SW 1271 (cell line): Measurements from ENCODE around the gene CACNA2D3.

Experiments
- DNase-seq, 2 experiments: peaks; one replicate each; lab custom pipeline; 2025; lab: John Stamatoyannopoulos, UW

CACNA2D3 gene

DNA sequence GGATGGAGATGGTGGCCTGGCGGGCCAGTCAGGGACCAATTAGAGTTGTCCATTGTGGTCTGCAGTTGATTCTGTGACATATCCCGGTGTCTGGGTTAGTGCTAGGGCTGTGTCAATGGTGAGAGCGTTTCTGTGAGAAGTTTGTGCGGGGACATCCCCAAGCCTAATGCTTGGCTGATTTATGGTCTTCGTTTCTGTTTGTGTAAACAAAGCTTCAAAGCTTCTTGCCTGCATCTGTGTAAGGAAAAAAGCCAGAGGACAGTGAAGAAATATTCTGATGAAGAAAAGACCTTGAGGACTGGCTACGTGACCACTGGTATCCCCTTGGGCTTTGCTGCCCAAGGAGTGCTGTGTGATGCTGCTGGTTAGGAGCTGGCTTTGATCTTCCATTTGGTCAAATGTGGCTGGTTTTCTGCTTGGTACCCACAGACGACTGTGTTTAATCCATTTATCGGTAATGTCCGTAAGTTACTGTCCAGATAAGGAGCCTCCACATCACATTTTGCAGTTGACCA is 880.1 kb downstream of the CACNA2D3 start:
- DNase-seq, result no peak

DNA sequence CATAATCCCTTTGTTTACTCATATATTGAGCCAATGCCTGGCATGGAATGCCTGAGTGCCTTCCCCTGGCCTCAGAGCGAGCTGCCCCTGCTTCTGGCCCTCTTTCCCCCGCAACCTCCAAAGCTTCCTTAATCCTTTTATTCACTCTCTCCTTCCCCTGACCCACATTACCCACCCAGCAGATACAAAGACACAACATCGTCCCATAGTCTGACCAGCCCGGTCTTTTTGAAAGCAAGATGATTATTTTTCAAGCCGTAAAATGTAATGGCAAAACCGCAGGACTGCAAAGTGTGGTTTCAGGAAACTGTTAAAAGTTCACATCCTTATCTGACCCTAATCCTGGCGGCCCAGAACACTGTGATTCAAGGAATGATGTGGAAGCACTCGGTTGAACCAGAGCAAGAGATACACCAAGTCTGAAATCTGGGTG is 883.9 kb downstream of the CACNA2D3 start:
- no peak for DNase-seq

DNA sequence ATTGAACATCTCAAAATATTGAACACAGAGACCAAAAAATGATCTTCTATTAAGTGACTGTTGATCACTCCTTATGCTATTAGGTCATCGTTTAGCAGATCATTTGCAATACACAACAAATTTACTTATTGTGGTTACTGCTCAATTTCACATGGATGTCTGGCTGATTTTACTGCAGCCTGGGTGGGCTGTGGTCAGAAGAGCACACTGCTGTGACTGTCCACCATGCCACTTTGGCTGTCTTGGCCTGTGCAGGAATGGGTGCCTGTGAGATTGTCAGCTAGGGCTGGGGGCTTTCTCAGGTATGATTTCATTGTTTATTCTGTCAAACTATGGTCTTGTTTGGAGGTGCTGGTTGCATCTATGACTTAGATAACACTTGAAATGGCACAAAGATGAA is 885.6 kb downstream of the CACNA2D3 start:
- DNase-seq, result no peak

DNA sequence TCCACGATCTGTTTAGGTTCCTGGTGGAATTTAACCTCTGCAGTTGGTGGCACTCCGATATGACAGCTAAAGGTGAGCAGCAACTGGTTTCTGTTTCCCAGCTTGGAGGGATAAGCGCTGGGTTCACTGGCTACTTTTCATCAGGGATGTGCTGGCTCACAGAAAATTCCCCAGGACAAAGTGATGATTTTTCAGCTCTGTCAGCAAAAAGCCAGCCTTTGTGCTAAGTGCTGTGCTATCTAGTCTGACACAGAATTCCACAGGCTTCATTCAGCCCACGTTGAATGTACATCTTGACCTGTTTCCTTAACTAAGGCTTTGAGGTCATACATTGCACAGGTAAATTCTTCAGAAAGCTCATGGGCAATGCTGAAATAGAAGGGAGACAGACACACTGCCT is 887.0 kb downstream of the CACNA2D3 start:
- no peak for DNase-seq

DNA sequence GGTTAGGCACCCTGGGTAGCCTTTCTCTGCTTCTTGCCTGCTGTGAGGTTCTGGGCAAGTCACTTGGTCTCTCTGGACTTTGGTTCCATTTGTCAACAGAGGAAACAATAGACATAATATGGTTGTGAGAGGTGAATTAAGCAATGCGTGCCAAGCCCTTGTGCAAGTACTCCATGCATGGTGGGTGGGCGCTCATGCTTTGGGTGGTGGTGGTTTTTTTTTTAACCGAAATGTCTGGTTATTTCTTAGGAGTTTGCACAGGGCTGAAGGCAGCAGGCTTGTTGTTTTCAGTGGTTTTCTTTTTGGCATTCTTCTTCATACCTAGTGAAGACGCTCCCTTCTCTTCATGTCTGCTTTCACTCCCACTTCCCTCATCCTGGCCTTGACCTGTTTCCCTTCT is 889.7 kb downstream of the CACNA2D3 start:
- DNase-seq, result no peak

DNA sequence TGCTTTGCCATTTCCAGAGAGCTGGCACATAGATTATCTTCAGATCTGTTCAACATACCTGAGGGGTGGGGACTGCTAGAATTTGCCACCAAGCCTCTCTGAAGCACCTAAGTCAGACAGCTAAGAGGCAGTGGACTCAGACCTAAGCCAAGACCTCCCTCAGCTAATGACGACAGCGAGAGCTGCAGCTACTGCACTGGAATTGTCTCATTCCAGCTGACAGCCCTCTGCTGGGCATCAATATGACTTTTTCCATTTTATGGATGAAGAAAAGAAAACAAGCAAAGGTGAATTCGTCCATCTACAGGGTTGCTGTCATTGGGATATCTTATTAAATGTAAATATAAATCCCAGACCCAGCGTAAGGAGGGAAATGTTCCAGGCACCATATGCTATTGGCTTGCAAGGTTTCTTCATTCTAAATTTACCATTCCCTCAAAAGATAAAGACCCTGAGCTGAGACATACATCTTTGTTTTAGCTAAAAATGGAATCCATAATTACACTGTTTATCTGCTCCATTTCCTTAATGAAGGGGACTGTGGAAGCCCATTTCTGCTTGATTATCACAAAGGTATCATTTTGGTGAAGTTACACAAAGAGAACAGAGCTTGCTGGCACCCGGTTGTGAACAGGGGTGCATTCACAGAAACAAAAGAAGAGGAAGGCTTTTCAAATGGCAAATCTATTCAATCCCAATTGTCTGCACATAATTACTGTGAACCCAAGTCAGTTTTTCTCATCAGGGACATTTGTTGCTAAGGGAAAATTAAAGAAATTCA is 891.0 kb downstream of the CACNA2D3 start:
- no peak for DNase-seq

DNA sequence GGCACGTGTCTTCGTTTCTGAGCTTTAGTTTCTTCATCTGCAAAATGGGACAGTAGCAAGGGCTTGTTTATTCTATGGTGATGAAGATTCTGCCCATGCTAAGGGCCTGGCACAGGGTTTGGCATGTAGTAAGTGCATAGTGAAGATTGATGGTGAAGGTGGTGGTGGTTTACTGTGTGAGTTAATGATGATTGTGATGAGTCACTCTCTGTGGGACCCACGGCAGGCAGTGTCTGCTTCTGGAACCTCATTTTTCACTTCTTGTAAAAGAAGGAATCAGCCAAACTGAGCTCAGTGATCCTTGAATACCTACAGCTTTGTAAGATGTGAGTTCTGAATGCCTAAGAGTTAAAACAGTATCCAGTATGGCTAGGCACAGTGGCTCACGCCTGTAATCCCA is 891.7 kb downstream of the CACNA2D3 start:
- DNase-seq, result no peak

DNA sequence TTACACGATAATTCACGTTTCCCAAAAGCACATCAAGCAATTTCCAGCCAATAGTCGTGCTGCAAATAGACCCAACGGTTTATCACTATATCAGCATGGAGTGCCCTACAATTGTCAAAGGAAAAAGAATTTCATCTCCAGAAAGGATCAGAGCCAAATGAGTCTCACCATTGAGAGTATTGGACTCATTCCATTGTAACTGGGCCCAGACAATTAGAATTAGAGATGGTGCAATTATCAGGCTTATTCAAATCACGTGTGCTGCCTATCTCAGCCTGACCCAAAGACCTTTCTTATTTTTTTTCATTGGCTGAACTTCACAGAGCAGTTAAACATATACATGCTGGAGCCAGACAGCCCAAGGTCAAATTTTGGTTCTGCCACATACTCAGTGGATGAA is 892.6 kb downstream of the CACNA2D3 start:
- no peak for DNase-seq

DNA sequence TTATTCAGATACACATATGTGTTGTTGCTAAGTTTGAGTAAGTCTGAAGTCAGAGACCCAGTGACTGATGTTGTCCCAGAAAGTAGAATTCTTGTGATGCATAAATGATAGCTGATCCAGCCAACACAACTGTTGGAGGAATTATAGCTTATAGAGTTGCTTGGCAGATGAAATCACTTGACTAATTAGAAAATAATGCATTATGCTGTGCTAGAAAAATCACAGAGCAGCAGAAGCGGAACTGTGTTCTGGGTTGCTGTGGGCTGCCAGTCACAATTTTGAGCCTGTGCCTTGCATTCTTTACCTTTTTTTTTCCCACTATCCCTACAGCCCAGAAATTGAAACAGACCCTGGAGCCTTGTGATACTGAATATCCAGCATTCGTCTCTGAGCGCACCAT is 895.5 kb downstream of the CACNA2D3 start:
- DNase-seq, result no peak

DNA sequence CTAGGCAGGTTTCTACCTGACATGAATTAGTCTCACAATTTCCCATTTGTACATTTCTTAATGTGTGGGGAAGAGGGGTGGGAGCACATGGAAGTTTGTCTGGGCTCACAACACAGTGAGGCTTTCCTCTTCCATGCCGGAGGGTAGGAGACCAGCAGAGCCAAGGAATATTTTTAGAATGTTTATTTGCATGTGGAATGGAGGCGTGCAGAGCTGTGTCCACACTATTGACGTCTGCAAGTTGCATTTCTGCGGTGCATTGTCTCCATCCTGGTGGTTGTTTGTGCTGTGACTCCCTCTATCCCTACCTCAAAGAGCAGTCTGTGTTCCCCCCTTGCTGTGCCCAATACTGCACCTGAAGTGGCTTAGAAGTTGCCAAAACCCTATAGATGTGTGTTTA is 908.6 kb downstream of the CACNA2D3 start:
- DNase-seq, result no peak

DNA sequence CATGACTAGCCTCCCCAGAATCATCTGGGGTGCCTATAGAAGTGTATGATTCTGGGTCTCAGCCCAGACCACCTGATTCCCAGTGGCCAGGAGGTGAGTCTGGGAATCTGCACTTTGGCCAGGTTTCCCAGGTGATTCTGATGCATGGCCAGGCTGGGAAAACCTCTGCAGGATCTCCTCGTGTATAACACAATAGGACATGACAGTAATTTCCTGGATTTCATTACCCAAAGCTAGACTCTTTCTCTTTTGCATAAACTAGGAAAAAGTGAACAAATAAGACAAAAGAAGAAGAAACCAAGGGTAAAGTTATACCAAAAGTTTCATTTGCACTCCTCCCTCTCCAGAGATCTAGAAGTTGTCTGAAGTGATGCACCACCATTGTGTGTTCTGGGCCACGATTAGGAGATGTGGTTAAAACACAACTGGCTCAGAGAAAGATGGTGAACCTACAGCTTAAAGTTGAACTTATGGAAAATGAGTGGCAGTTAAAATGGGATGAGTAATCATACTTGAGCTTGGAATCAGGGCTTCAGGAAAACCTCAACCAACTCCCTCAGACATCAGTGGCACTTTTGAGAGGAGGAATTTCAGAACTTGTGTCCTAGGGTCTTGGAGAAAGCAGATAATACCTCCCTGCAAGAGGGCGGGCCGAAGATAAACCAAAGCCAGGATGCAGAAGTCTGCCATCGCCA is 914.7 kb downstream of the CACNA2D3 start:
- no peak for DNase-seq

DNA sequence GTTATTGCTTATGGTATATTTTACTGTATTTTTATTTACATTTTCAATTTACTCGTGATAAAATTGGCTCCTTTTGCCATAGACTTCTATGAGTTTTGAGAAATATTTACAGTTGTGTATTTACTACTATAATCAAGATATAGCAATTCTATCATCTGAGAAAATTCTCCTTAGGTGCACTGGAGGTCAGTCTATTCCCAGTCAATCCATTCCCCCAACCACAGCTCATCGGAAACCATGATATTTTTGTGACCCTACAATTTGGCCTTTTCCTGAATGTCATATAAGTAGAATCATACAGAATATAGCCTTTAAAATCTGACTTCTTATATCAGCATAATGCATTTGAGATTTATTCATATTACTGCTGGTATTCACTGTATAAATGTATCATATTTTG is 920.2 kb downstream of the CACNA2D3 start:
- no peak for DNase-seq

DNA sequence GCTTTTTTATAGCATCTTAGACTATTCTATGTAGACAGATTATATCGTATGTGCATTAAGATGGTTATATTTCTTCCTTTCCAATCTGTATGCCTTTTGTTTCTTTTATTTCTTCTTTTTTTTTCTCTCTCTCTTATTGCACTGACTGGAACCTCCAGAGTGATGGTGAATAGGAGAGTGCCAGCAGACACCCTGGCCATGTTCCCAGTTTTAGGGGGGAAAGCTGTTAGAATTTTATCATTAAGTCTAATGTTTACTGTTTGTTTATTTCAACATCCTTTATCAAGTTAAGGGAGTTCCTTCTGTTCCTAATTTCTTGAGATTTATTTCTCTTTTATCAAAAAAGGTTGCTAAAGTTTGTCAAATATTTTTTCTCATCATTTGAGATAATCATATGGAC is 922.1 kb downstream of the CACNA2D3 start:
- no peak for DNase-seq

DNA sequence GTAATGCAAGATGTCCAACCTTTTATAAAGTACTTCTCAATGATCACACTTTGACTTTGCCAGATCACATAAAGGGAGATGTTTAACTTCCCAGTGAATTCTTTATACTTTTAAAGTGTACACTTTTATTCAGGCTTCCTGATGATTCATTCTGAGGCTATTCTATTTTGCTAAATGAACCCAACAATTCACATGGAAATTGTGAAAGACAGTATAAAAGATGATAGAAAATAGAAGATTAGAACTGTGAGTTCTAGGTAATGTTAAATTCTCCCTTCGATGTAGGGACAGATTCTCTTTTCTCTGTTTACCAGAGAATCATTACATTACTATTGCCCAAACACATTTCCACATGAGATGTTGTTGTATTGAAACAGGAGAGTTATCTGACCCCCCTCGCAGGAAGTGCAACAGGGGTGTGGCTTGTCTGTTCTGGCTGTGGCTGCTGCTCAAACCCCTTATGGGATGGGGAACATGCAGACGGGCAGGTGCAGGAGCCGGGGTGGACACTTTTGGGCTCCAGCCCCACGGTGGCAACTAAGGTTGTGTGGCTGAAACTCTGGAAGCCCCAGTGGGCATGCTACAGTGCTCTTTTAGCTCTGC is 936.8 kb downstream of the CACNA2D3 start:
- DNase-seq, result no peak

DNA sequence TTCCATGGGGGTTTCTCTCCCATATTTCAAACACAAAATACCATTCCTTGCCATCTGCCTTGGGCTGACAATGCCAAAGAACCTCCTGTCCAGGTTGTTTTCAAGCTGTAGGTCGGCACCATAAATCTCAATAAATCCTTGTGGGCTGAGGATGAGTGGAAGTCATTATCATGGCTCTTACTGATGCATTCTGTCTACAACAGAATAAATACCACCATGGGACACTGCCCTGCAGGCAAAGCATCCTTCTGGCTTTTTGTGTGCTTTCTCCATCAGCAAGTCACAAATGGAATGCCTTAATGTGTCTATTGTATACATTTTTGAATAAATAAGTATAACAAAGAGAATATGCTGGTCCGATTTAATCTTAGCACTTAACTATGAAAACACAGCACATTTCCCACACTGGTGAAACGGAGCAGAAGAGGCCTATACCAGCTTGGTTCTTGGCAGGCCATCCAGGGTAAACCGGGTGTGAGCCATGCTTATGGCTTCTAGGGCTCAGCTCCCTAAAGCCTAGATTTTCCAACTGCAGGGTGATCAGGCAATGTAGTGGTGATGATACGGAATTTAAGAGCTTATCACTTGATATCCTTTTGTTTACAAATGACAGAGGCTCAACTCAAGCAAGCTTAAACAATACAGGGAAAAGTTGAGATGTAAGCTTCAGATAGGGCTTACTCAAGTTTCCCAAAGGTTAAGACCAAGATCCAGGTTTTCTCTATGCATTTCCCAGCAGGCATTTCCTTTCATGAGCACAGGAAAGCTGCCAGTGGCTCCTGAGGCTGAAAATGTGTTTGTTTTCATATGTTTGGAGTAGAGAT is 938.8 kb downstream of the CACNA2D3 start:
- DNase-seq, result no peak

DNA sequence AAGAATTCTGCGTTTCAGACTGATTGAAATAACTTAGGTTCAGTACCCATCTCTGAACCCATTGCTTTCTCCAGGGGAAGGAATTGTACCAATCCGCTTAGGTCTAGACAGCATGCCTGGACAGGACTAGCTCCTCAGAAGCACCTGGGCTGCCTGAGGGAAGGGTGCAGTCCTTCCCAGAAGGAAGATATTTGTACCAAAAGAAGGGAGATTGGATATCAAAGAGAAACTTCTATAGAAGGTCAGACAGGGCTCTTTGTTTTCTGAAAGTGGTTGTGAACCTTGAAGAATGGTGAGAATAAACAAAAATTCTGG is 939.3 kb downstream of the CACNA2D3 start:
- no peak for DNase-seq

DNA sequence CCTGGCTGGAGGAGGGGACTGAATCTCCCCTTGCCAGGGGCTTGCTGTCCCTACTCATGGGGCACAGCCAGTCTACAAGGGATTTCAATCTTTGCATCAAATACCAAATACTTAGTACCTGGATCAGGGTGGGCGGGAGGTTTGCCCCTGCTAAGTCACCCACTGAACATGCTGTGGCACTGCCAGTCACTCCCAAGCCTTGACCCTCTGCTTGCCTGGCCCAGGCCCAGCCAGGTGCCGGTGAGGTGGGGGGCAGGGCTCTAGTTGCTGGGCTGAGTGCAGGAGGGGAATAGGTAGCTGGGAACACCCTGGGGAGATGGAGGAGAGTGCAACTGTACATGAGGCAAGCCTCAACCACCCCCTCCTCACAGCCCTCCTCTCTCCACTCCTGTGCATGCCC is 941.8 kb downstream of the CACNA2D3 start:
- no peak for DNase-seq

DNA sequence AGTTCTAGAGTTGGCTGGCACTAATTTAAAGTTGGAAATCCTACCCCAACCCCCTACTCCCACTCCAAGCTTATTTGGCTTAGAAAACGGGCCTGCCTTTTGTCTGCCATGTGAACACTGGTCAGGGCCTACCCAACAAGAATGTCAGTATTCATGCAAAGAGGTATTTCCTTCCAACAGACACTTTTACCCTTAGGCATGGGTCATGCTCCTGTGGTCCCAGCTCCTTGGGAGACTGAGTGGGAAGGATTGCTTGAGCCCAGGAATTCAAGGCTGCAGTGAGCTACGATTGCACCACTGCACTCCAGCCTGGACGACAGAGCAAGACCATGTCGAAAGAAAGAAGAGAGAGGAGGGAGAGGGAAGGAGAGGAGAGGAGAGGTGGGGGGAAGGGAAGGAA is 943.0 kb downstream of the CACNA2D3 start:
- no peak for DNase-seq

DNA sequence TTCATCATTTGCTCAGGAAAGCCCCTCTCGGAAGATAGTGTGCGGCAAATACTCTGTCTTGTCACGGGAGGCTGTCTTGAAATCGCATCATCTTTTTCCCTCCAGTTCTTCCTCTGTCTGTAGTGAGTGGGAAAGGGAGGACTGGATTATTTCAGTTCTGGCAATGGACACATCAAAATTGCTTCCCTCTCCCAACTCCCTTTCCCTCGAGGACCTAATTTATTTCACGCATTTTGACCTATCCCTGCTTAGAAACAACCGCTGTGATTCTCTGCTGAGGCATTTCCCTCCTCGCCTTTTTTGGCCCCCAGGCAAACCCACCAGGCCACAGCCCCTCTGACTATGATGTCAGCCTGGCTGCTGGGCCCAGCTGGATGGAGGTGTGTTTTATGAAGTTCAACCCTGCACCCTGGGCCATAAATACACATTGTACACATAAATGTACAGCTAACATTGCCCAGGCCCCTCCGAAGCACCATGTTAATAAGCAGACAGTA is 944.2 kb downstream of the CACNA2D3 start:
- no peak for DNase-seq

DNA sequence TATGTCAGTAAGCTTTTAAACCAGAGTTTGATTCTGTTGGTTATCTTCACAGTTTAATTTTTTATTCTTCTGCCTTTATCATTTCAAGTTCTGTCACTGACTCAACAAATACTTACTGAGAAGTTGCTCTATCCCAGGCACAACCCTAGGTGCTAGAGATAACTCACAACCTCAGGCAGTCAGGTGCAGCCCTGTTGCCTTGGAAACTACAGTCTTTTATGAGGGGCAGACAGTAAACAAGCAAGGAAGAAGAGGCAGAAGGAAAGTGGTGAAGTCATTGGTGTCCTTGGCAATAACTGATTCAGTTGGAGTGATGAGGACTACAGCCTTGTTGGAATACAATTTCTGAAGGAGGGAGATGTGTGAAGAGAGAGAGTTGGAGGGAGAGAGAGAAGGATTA is 947.6 kb downstream of the CACNA2D3 start:
- no peak for DNase-seq

DNA sequence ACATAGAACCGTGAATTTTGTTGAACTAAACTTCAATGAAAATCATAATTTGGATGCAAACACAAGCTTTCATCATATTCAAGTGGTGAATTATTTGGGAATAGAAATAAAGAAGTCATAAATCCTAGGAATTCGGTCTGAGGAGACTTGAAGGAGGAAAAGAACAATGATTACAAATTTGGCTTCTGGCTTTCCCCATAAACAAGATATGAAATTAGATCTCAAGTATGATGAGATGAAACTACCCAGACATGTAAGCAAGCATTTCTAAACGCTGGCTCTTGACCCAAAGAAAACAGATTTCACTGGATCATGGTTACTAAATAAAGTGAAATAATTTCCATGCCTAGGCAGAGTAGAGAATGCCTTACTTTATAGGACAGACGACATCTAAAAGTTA is 952.4 kb downstream of the CACNA2D3 start:
- no peak for DNase-seq

DNA sequence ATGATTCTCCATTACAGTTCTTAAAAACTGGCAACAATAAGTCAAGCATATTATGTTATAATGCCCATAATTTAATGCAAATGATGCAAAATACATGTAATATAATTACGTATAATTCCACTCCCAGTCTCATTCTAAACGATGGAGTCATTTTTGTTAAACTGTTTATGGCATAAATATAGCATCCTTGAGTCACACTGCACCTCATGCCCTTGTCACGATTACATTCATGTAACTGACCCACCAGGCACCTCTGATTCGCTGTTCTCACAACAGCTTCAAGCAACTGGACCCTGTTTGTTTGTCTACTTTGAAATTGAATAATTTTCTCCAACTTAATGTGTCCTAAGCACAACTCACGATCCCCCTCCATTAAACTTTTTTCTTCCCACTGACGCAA is 953.5 kb downstream of the CACNA2D3 start:
- no peak for DNase-seq
